HG02943 (cell line): Measurements from ENCODE around the gene EFNB3.

Experiments
- ATAC-seq: cut with Tn5 transposase; IDR thresholded peaks from one replicate; pipeline ENCODE4 v1.9.1; 2021; ENCODE audit warnings: mild to moderate bottlenecking, low read depth, moderate library complexity; ENCODE audit not compliant: unreplicated experiment

EFNB3 gene

GRCh38 chr17:7697828-7698588, 7.0 kb upstream of the EFNB3 start:
- no peak for ATAC-seq

- ATAC-seq, result no peak
These were observed 4.5 kb upstream of the EFNB3 start for GRCh38 chr17:7700510-7700909.

- no peak for ATAC-seq
These were observed 3.3 kb upstream of the EFNB3 start for GRCh38 chr17:7701681-7702080.

GRCh38 chr17:7702776-7703175, 2.2 kb upstream of the EFNB3 start:
- no peak for ATAC-seq

GRCh38 chr17:7703584-7704479, 1.2 kb upstream of the EFNB3 start:
- no peak for ATAC-seq

GRCh38 chr17:7705269-7706255, 560 bp downstream of the EFNB3 start:
- no peak for ATAC-seq

- ATAC-seq, result no peak
These were observed 1.8 kb downstream of the EFNB3 start for GRCh38 chr17:7706631-7707354.

GRCh38 chr17:7707446-7707845, 2.4 kb downstream of the EFNB3 start:
- no peak for ATAC-seq

- no peak for ATAC-seq
These were observed 3.1 kb downstream of the EFNB3 start for GRCh38 chr17:7707858-7708750.

GRCh38 chr17:7709031-7709430, 4.0 kb downstream of the EFNB3 start:
- no peak for ATAC-seq

- ATAC-seq, result no peak
These were observed 5.3 kb downstream of the EFNB3 start for GRCh38 chr17:7710301-7710700.

GRCh38 chr17:7711051-7711755, 6.2 kb downstream of the EFNB3 start:
- no peak for ATAC-seq

GRCh38 chr17:7712111-7712771, 7.2 kb downstream of the EFNB3 start:
- ATAC-seq, result no peak

GRCh38 chr17:7713782-7714181, 8.8 kb downstream of the EFNB3 start:
- no peak for ATAC-seq

GRCh38 chr17:7714721-7715594, 10.0 kb downstream of the EFNB3 start:
- no peak for ATAC-seq

- no peak for ATAC-seq
These were observed 11.2 kb downstream of the EFNB3 start for GRCh38 chr17:7715936-7716886.
